Fibroblast of lung (primary cell): ENCODE data around the gene PRMT7.

Experiments
- CTCF ChIP-seq, 2 donors: IDR thresholded peaks in 1 of 2; conservative IDR thresholded peaks in 1 of 2; 1 replicate in 1 of 2; 2 replicates in 1 of 2; pipeline ENCODE4 v1.5.1; 2011 to 2012; ENCODE audit warnings: low read length in 2 of 2, control low read depth in 1 of 2, inconsistent platforms in 1 of 2, low read depth in 1 of 2, mild to moderate bottlenecking in 1 of 2
- EZH2 ChIP-seq: IDR thresholded peaks from 2 replicates; pipeline ENCODE4 v1.5.1; 2012; ENCODE audit warnings: low read length, control low read depth, mild to moderate bottlenecking; ENCODE audit errors: missing control alignments

DNA sequence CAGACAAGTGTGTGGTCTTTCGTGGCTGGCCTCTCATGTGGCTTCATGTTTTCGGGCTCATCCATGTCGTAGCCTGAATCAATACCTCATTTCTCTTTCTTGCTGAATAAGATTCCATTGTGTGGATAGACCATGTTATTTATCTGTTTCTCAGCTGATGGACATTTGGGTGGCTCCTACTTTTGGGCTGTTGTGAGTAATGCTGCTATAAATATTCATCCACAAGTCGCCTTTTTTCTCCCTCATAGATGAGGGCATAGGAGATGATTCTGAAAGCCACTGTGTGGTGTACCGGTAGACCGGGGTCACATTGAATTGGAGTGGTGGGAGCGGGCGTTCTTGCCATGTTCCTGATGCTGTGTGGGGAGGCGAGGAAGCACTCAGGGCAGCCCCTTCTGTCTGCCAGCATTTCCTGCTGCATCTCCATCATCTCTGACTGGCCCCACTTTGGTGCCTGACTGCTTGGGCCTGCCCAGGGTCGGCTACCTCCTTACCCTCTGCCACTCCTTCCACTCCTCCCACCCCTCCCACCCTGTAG lies 40.1 kb downstream of the PRMT7 start:
- no peak for TF ChIP-seq CTCF (conservative IDR thresholded peaks at IDR 0.05 in 1 of 2, IDR thresholded peaks at IDR 0.05 in 1 of 2; ENCODE audit: low read depth in 1 of 2, low read length in 2 of 2)
- TF ChIP-seq EZH2 = no peak
